Mucosa of descending colon (tissue), 3 donors: Measurements from ENCODE around the gene NUDT2. TPM values are rescaled to one million over a fixed set of nuclear protein-coding genes. Genes with fewer than 3 reads are reported as not detected.

Experiments
- ATAC-seq: fragments of 200-7000 bp; cut with Tn5 transposase; one replicate; pipeline ENCODE4 v1.9.1; 2020; ENCODE audit warnings: mild to moderate bottlenecking, moderate library complexity
- DNase-seq, 3 donors: peaks; one replicate each; pipeline ENCODE4 v3.0.0-alpha.2; 2020
- H3K36me3 ChIP-seq: fragments of 200-600 bp; one replicate; pipeline ENCODE4 v1.8.0; 2021; ENCODE audit warnings: low read depth, mild to moderate bottlenecking
- H3K4me1 ChIP-seq: fragments of 200-600 bp; one replicate; pipeline ENCODE4 v1.8.0; 2021; ENCODE audit warnings: low read depth, mild to moderate bottlenecking
- H3K4me3 ChIP-seq: fragments of 200-600 bp; one replicate; pipeline ENCODE4 v1.8.0; 2021; ENCODE audit warnings: mild to moderate bottlenecking
- H3K9me3 ChIP-seq: fragments of 200-600 bp; one replicate; pipeline ENCODE4 v1.8.0; 2021; ENCODE audit warnings: mild to moderate bottlenecking
- intact Hi-C, 2 donors: fragments of 100-400 bp; cut with DNase I in 1 of 2; cut with micrococcal nuclease in 1 of 2; formaldehyde crosslinking; loops; one replicate each; pipeline versions ENCODE4 v1.11.0 to v1.11.1; 2022; cut with DNase I, micrococcal nuclease
- total RNA-seq, 3 donors: library from RNA; stranded (reverse); fragmentation: NEBNext Ultra II Directional in 2 of 3; extraction: Animal tissue kit (Norgen Biotek cat#: 25700) in 2 of 3; gene quantifications; one replicate each; pipeline versions ENCODE4 v1.2.1 to v1.2.4, GENCODE V29; 2021 to 2023
- TF ChIP-seq, protein P1 (sequence below): fragments of 200-600 bp; IDR thresholded peaks from one replicate; pipeline ENCODE4 v1.8.0; 2022; ENCODE audit warnings: antibody characterized with exemption, mild to moderate bottlenecking
- donor health status: DM: no; HTN: no; CAD: no; lungs with moderate emphysema.
- donor health status: DM: no; HTN: no; CAD: no.
- donor health status: DM: no; HTN: yes; CAD: no.

Gene NUDT2
- total RNA-seq, 3 donors from 2014 or later = 14.9 to 19.9 (median 17.2) TPM

DNA sequence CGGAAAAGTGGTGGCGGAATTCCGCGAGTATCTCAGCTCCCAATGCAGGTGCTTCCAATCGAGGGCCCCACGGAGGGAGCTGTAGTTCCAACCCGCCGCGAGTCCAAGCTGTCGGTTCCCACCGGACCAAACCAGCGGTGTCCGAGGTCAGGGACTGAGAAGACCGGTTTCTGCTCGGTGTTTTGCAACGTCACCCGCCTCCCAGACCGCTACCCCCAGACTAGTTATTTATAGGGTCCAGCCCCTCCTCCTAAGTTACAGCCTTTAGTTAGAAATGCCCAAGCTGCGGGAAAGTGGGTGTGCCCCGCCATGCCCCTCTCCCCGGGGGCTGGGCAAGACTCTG, 48.0 kb downstream of the NUDT2 start:
- Histone ChIP-seq H3K36me3 (no peaks in the 10 kb centered on the region), H3K4me3 (peak overlapping the region; percentile 77), H3K9me3 (no peaks in the 10 kb centered on the region), H3K4me1 (peaks cover 31% of the 10 kb centered on the region)
- TF ChIP-seq, protein P1, sequence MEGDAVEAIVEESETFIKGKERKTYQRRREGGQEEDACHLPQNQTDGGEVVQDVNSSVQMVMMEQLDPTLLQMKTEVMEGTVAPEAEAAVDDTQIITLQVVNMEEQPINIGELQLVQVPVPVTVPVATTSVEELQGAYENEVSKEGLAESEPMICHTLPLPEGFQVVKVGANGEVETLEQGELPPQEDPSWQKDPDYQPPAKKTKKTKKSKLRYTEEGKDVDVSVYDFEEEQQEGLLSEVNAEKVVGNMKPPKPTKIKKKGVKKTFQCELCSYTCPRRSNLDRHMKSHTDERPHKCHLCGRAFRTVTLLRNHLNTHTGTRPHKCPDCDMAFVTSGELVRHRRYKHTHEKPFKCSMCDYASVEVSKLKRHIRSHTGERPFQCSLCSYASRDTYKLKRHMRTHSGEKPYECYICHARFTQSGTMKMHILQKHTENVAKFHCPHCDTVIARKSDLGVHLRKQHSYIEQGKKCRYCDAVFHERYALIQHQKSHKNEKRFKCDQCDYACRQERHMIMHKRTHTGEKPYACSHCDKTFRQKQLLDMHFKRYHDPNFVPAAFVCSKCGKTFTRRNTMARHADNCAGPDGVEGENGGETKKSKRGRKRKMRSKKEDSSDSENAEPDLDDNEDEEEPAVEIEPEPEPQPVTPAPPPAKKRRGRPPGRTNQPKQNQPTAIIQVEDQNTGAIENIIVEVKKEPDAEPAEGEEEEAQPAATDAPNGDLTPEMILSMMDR = no peak
- no peak for ATAC-seq
- peak; percentile 62 to 83 (median 74) for DNase-seq
- intact Hi-C loops = no loop called here

DNA sequence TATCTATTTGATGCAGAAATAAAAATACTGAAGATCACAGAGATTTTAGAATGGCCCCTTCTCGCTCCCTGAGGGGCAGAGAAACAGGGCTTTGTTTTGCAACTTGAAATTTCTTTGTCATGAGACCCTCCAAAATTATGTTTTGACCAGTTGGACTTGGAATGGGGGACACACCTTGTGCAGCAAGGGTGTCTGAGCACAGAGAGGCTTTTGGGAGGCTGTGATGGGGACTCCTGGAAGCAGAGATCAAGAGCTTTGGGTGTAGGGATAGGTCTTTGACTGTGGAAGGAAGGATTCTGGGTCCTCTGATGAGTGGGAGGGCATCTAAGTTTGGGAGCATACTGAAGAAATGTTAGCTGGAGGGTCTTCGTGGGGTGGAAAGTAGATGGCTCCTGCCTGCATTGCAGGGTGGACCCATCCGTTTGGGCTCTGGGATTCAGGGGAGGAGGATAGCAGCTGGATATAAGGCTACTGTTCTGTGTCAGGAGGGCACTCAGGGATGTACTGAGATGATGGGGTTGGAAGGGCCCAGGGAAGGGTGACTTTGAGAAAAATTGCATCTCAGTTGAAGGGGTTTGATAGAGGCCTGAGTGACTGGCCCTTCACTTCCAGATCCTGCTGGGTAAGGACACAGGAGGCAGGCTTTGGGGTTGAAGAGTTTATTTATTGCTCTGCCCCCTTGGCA, 49.1 kb downstream of the NUDT2 start:
- Histone ChIP-seq H3K36me3 (no peaks in the 10 kb centered on the region), H3K4me1 (peaks cover 31% of the 10 kb centered on the region), H3K4me3 (no peak overlapping the region), H3K9me3 (no peaks in the 10 kb centered on the region)
- intact Hi-C loops = loop anchor here (2.0 kb wide), 1 partner anchor 46 kb away; no protein-coding TSS in a partner anchor
- no peak for DNase-seq
- TF ChIP-seq, protein P1 = no peak
- no peak for ATAC-seq

DNA sequence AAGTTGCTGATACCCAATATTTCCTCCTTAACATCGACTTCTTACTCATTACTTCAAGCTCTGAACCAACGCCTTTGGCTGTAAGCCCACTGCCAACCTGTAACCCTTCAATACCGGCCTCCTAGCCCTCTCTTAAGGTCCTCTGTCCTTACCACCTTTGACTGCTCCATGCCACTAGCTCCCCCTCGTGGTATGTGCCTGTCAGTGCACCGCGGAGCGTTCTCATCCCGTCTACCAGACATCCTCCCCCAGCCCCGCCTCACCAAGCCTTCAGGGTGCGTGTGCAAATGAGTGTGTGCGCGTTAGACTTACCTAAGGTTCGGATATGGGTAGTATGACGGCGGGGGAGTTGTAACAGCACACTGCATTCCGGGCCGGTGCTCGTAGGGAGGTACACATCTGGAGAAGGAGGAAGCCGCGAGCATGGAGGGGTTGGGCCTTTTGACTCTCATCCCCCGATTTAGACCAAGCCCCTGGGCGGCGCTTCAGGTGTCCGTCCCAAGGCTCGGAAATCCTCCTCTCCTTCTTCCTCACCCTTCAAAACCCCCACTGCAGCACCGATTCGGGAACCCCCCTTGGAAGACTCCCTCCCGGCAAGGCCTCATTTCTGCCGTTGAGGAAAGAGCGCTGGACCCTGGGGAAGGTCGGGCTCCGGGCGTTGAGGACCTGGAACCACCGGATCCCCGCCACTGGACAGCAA, 50.1 kb downstream of the NUDT2 start:
- ATAC-seq (peak; percentile 59), DNase-seq (peak; percentile 93 to 96 (median 94))
- intact Hi-C loops = loop anchor here (2.0 kb wide), 1 partner anchor 47 kb away; no protein-coding TSS in a partner anchor
- H3K36me3 ChIP-seq = no peaks in the 10 kb centered on the region
- no peak overlapping the region for H3K4me3 ChIP-seq
- no peaks in the 10 kb centered on the region for H3K9me3 ChIP-seq
- TF ChIP-seq, protein P1 = peak; percentile 99
- peaks cover 27% of the 10 kb centered on the region for H3K4me1 ChIP-seq

DNA sequence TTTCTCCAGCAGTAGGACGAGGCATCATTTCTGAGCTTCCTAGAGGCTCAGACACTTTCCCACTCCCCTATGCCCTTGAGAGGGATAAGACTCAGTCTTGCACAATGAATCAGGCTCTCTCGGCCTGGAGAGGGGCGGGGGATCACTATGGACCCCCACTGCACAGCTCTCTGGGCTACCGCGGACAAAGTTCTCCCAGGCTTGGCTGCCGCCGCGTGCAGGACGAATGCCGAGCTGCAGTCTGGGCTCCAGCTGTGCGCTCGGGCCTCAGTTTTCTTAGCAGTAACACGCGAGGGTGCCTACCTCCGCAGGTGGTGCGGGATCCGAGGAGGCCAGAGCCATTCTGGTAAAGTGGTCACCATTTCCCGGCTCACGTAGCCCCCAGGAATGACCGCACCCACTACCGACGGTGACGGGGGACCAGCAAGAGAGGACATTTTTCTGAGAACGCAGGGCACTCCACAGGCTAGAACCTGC, 50.7 kb downstream of the NUDT2 start:
- H3K9me3 ChIP-seq = no peaks in the 10 kb centered on the region
- no peak overlapping the region for H3K4me3 ChIP-seq
- peak in 2 of 3 donors; percentile 63 to 64 for DNase-seq
- intact Hi-C loops = no loop called here
- no peak for ATAC-seq
- peaks cover 27% of the 10 kb centered on the region for H3K4me1 ChIP-seq
- no peaks in the 10 kb centered on the region for H3K36me3 ChIP-seq
- TF ChIP-seq, protein P1 = no peak

DNA sequence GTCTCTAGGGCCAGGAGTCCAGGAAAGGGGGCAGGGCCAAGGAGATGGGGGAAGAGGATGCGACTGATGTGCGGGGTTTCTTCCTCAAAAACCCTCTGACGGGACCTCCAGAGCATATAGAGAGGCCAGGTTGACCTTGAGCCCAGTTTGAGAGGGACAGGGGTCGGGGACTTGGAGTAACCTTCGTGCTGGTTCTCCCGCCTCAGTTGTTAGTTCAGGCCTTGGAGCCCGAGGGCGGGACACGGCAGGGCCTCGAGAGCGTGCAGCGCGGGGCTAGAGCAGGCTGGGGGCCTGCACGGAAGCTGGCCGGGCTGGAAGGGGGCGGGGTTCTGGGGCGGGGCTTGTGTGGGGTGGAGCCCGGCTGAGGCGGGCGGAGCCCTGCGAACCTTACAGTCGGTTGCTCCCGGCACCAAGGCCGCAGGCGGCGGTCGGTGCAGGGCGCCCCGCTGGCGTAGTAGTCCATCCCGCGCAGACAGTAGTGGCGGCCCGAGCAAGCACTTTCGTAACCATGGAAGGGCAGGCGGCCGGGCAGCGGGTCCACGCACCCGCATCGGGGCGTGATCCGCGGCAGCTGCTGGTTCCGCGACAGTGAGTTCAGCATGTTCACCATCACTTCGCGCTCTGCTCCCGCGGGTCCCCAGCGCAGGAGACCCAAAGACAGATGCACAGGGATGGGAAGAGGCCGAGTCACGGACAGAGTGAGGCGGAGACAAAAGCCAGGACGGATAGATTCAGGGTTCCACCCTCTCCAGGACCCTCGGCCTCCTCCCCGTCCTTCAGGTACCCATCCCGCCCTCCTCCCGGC, 51.3 kb downstream of the NUDT2 start:
- ATAC-seq = peak; percentile 67
- H3K4me1 ChIP-seq = peaks cover 27% of the 10 kb centered on the region
- intact Hi-C loops = no loop called here
- TF ChIP-seq, protein P1 = no peak
- no peak overlapping the region for H3K4me3 ChIP-seq
- DNase-seq = peak; percentile 88 to 91 (median 91)
- H3K36me3 ChIP-seq = no peaks in the 10 kb centered on the region
- no peaks in the 10 kb centered on the region for H3K9me3 ChIP-seq
